Smooth muscle cell (in vitro differentiated cells): Measurements from ENCODE around the gene RALGPS1. TPM values are rescaled to one million over a fixed set of nuclear protein-coding genes. Genes with fewer than 3 reads are reported as not detected.

Experiments
- DNase-seq: peaks from one replicate; lab custom pipeline; 2025; ENCODE audit not compliant: unreplicated experiment; lab: John Stamatoyannopoulos, UW
- H2AFZ ChIP-seq: fragments of 200-600 bp; sonication (generic); 2 replicates; pipeline ENCODE4 v1.6.0; 2016; ENCODE audit warnings: antibody characterized with exemption, low read depth, mild to moderate bottlenecking
- H3F3A ChIP-seq: fragments of 200-600 bp; sonication (generic); 2 replicates; pipeline ENCODE4 v1.6.0; 2017; ENCODE audit warnings: antibody characterized with exemption, low read depth
- H3K27ac ChIP-seq: fragments of 200-600 bp; sonication (generic); 2 replicates; pipeline ENCODE4 v1.5.1; 2016; ENCODE audit warnings: low read depth, mild to moderate bottlenecking
- H3K27me3 ChIP-seq: fragments of 200-600 bp; sonication (generic); 2 replicates; pipeline ENCODE4 v1.6.1; 2016; ENCODE audit warnings: low read depth, mild to moderate bottlenecking
- H3K36me3 ChIP-seq: fragments of 200-600 bp; sonication (generic); 2 replicates; pipeline ENCODE4 v1.5.1; 2016; ENCODE audit warnings: low read depth
- H3K4me1 ChIP-seq: fragments of 200-600 bp; sonication (generic); 2 replicates; pipeline ENCODE4 v1.5.1; 2016; ENCODE audit warnings: low read depth
- H3K4me2 ChIP-seq: fragments of 200-600 bp; sonication (generic); 2 replicates; pipeline ENCODE4 v1.6.0; 2016; ENCODE audit warnings: mild to moderate bottlenecking
- H3K4me3 ChIP-seq: fragments of 200-600 bp; sonication (generic); 2 replicates; pipeline ENCODE4 v1.5.1; 2016; ENCODE audit warnings: mild to moderate bottlenecking
- H3K79me2 ChIP-seq: fragments of 200-600 bp; sonication (generic); 2 replicates; pipeline ENCODE4 v1.6.0; 2016; ENCODE audit warnings: low read depth, mild to moderate bottlenecking
- H3K9ac ChIP-seq: fragments of 200-600 bp; sonication (generic); 2 replicates; pipeline ENCODE4 v1.6.0; 2016; ENCODE audit warnings: low read depth
- H3K9me3 ChIP-seq: fragments of 200-600 bp; sonication (generic); replicated peaks from 2 replicates; pipeline ENCODE4 v1.5.1; 2016; ENCODE audit warnings: low read depth
- H4K20me1 ChIP-seq: fragments of 200-600 bp; sonication (generic); 2 replicates; pipeline ENCODE4 v1.6.0; 2016; ENCODE audit warnings: low read depth
- WGBS: methylation state at CpG from one replicate; pipeline ENCODE4 v1.1.7; 2016; ENCODE audit warnings: low lambda C conversion rate; 5-methylcytosine and 5-hydroxymethylcytosine counted together
- polyA plus RNA-seq: library from polyadenylated mRNA; unstranded; fragments of >200 nt; fragmentation: Nextera tagmentation; extraction: Ambion mirVana; gene quantifications from 2 replicates; pipeline ENCODE4 v1.2.1, GENCODE V29; 2016
- total RNA-seq: library from RNA; depleted of rRNA; stranded (reverse); fragments of >200 nt; gene quantifications from 2 replicates; pipeline ENCODE4 v1.2.3, GENCODE V29; 2014
- TF ChIP-seq, protein P1 (sequence below): fragments of 200-600 bp; sonication (generic); IDR thresholded peaks from 2 replicates; pipeline ENCODE4 v1.5.1; 2017; ENCODE audit warnings: borderline replicate concordance, mild to moderate bottlenecking, antibody characterized with exemption; ENCODE audit not compliant: insufficient read depth, poor library complexity, severe bottlenecking

Gene RALGPS1
- total and polyA plus RNA-seq, 2 experiments from 2014 or later, result 2.1 to 4.0 TPM

DNA sequence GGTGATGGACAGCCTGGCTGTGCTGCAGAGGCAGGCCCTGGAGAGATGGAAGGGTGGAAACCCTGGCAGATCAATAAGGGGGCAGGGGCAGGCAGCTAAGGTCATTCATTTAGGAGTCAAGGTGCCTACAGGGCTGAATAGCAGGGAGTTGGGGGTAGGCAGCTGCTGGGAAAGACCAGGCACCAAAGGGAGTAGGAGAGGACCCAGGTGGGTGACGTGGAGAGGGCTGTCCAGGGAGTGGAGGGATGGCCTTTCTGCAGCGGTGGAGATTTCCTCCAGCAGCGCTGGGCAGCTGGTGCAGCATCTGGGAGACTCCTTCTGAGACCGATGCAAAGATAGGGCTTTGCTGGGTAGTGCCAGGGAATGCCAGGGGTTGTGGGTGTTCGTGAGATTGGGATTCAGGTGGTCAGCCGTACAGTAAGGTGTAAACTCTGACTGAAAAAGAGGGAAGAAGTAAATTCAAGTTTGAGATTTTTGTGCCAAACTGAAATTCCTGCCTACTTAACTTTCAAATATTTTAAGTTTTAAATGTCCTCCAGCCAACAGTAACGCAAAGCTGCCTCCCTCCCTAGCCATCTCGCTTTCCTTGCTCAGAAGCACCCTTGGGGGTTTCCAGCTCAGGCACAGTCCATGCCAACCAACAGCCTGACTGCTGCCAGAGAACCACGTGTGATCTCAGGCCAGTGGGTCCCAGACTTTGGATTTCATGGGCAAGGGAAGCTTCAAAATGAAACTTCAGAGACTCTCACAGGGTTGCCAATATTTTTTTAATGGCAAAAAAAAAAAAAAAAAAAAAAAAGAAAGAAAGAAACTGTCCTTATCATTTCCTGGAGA, 226.5 kb downstream of the RALGPS1 start:
- no peak overlapping the region for H3K4me2 ChIP-seq
- no peaks in the 10 kb centered on the region for H3K79me2 ChIP-seq
- H3K4me1 ChIP-seq, result peaks cover 7% of the 10 kb centered on the region
- H3K27me3 ChIP-seq, result no peaks in the 10 kb centered on the region
- H3K36me3 ChIP-seq, result no peaks in the 10 kb centered on the region
- H3F3A ChIP-seq, result no peaks in the 10 kb centered on the region
- TF ChIP-seq, protein P1, sequence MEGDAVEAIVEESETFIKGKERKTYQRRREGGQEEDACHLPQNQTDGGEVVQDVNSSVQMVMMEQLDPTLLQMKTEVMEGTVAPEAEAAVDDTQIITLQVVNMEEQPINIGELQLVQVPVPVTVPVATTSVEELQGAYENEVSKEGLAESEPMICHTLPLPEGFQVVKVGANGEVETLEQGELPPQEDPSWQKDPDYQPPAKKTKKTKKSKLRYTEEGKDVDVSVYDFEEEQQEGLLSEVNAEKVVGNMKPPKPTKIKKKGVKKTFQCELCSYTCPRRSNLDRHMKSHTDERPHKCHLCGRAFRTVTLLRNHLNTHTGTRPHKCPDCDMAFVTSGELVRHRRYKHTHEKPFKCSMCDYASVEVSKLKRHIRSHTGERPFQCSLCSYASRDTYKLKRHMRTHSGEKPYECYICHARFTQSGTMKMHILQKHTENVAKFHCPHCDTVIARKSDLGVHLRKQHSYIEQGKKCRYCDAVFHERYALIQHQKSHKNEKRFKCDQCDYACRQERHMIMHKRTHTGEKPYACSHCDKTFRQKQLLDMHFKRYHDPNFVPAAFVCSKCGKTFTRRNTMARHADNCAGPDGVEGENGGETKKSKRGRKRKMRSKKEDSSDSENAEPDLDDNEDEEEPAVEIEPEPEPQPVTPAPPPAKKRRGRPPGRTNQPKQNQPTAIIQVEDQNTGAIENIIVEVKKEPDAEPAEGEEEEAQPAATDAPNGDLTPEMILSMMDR, result no peak
- no peak overlapping the region for H3K27ac ChIP-seq
- no peak overlapping the region for H2AFZ ChIP-seq
- H3K9me3 ChIP-seq, result no peaks in the 10 kb centered on the region
- H4K20me1 ChIP-seq, result no peaks in the 10 kb centered on the region
- H3K4me3 ChIP-seq, result no peak overlapping the region
- WGBS, result 94% methylated on average over 9 of the region's 9 CpGs
- DNase-seq, result no peak
- no peak overlapping the region for H3K9ac ChIP-seq

DNA sequence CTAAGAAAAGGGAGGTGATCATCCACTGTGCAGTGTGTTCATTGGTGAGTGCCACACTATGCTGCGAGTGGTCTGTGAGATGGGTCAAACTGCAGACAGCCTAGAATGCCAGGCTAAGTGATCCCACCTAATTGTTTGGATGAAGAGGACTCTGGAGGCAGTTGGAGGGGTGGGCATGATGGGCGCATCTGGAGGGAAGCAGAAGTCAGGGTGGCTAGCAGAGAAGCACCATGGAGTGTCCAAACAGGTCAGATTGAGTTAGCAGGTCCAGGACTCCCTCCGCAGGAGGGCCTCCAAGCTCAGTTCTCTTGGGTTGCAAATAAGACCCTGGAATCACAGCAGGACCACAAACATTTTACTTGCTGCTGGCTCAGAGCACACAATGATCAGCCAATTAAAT, 227.7 kb downstream of the RALGPS1 start:
- Histone ChIP-seq H3K27ac (no peak overlapping the region), H3K27me3 (no peaks in the 10 kb centered on the region), H3K4me2 (no peak overlapping the region), H4K20me1 (no peaks in the 10 kb centered on the region), H2AFZ (no peak overlapping the region), H3K9me3 (no peaks in the 10 kb centered on the region), H3K4me3 (no peak overlapping the region), H3K9ac (no peak overlapping the region), H3K79me2 (no peaks in the 10 kb centered on the region), H3F3A (no peaks in the 10 kb centered on the region), H3K36me3 (no peaks in the 10 kb centered on the region), H3K4me1 (peaks cover 7% of the 10 kb centered on the region)
- 94% methylated on average over 3 of the region's 3 CpGs for WGBS
- TF ChIP-seq, protein P1, result no peak
- no peak for DNase-seq

DNA sequence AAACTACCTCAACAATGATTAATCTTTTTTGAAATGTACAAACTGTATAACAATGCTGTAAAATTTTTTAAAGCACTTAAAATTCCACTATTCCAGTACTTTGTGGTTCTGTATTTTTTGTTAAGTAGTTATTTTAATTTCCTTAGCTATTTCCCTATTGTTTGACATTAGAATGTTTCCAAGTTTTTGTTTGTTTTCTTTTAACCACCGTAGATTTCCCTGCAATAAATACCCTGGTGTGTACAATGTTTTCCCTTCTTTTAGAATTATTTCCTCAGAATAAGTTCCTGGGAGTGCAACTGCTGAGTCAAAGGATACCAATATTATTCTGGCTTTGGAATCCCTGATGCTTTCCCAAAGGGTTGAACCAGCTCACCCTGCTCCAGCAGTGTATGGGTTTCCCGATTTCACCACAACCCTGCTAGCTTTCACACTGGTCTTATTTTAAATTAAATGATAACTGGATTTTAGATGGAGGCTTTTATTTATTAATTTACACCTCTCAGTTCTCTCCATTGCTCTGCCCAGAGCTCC, 228.4 kb downstream of the RALGPS1 start:
- Histone ChIP-seq H3K9me3 (no peaks in the 10 kb centered on the region), H3K4me2 (no peak overlapping the region), H3K36me3 (no peaks in the 10 kb centered on the region), H3K4me1 (peaks cover 7% of the 10 kb centered on the region), H3K4me3 (no peak overlapping the region), H2AFZ (no peak overlapping the region), H3F3A (no peaks in the 10 kb centered on the region), H4K20me1 (no peaks in the 10 kb centered on the region), H3K79me2 (no peaks in the 10 kb centered on the region), H3K27me3 (no peaks in the 10 kb centered on the region), H3K9ac (no peak overlapping the region), H3K27ac (no peak overlapping the region)
- 90% methylated on average over 2 of the region's 2 CpGs for WGBS
- TF ChIP-seq, protein P1, result no peak
- DNase-seq, result no peak
